ENCODE results near the gene VPS13D.

Gene VPS13D

GRCh38 chr1:12402159-12402673 is 172.4 kb downstream of the VPS13D start:
- in situ Hi-C loops (cut with MboI; ENCODE audit: low sequenced_read_pairs, unreplicated experiment), result no loop called here
- no peak for TF ChIP-seq CTCF (IDR thresholded peaks at IDR 0.05; ENCODE audit: borderline replicate concordance, control extremely low read depth, extremely low read depth, insufficient read depth, missing control alignments)
- DNase-seq (ENCODE audit: low spot score), result no peak

- no peak for TF ChIP-seq CTCF (IDR thresholded peaks at IDR 0.05; ENCODE audit: borderline replicate concordance, control extremely low read depth, extremely low read depth, insufficient read depth, missing control alignments)
- in situ Hi-C loops (cut with MboI; ENCODE audit: low sequenced_read_pairs, unreplicated experiment), result no loop called here
- no peak for DNase-seq (ENCODE audit: low spot score)
Measured at GRCh38 chr1:12402842-12403241, 173.0 kb downstream of the VPS13D start.

- no peak for TF ChIP-seq CTCF (IDR thresholded peaks at IDR 0.05; ENCODE audit: borderline replicate concordance, control extremely low read depth, extremely low read depth, insufficient read depth, missing control alignments)
- in situ Hi-C loops (cut with MboI; ENCODE audit: low sequenced_read_pairs, unreplicated experiment), result no loop called here
Measured at GRCh38 chr1:12404918-12405317, 175.1 kb downstream of the VPS13D start.

GRCh38 chr1:12405325-12406210 is 175.7 kb downstream of the VPS13D start:
- in situ Hi-C loops (cut with MboI; ENCODE audit: low sequenced_read_pairs, unreplicated experiment), result no loop called here
- DNase-seq (ENCODE audit: low spot score), result no peak

More at GRCh38 chr1:12404918-12405317, 175.1 kb downstream of the VPS13D start:
- DNase-seq (ENCODE audit: low spot score), result no peak

GRCh38 chr1:12406211-12407021 is 176.6 kb downstream of the VPS13D start:
- in situ Hi-C loops (cut with MboI; ENCODE audit: low sequenced_read_pairs, unreplicated experiment), result no loop called here
- no peak for DNase-seq (ENCODE audit: low spot score)
- TF ChIP-seq CTCF (IDR thresholded peaks at IDR 0.05; ENCODE audit: borderline replicate concordance, control extremely low read depth, extremely low read depth, insufficient read depth, missing control alignments), result no peak

More at GRCh38 chr1:12405325-12406210, 175.7 kb downstream of the VPS13D start:
- no peak for TF ChIP-seq CTCF (IDR thresholded peaks at IDR 0.05; ENCODE audit: borderline replicate concordance, control extremely low read depth, extremely low read depth, insufficient read depth, missing control alignments)

All from GM13976 (cell line).